Measurements from ENCODE around the gene ARHGAP15. TPM values are rescaled to one million over a fixed set of nuclear protein-coding genes. Genes with fewer than 3 reads are reported as not detected.

Gene ARHGAP15
- total RNA-seq, 3 donors from 2014 or later = 5.3 to 8.2 (median 5.8) TPM

DNA sequence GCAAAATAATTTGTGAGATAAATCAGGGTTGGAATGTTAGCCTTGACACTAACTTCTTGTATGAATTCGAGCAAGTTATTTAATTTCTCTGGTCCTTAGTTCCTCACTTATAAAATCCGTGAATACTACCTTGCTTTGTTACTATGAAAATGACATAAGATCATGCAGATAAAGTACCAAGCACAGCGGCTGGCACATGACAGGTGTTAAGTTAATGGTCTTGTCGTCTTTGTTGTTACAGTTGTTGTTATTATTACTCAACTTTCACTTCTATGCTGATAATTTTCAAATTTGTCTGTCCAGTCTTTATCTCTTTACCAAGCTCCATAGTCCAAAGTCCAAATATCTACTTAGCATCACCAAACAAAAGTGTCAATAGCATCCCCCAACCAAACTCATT is 482.1 kb downstream of the ARHGAP15 start:
- no peak for TF ChIP-seq CTCF (IDR thresholded peaks at IDR 0.05)
- Histone ChIP-seq H3K36me3 (ENCODE audit: low read depth) (no peaks in the 10 kb centered on the region), H3K9me3 (no peaks in the 10 kb centered on the region), H3K4me1 (ENCODE audit: low read depth) (no peaks in the 10 kb centered on the region), H3K4me3 (no peak overlapping the region)
- DNase-seq = no peak
- intact Hi-C loops (cut with DNase I, micrococcal nuclease) = no loop called here
- ATAC-seq = no peak

DNA sequence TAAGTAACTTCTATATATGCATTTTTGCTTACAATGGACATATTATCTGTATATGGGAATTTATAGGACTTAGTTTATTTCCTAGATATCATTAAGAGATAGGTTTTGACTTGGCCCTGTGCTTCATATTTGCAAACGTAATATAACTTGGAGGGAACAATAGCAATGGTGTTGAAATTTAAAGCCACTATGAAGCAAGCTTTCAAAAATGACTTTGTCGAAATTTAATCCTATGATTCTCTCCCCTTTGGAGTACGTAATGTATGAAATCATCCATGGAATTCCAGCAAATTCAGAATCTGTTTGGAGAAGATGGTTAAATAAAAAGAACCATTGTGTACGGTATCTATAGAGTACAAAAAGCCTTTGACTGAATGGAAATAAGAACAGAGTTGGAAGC is 486.3 kb downstream of the ARHGAP15 start:
- intact Hi-C loops (cut with DNase I, micrococcal nuclease) = no loop called here
- no peaks in the 10 kb centered on the region for H3K36me3 ChIP-seq (ENCODE audit: low read depth)

GRCh38 chr2:143616452-143616851 is 487.2 kb downstream of the ARHGAP15 start:
- Histone ChIP-seq H3K36me3 (ENCODE audit: low read depth) (no peaks in the 10 kb centered on the region), H3K4me1 (ENCODE audit: low read depth) (no peaks in the 10 kb centered on the region), H3K9me3 (no peaks in the 10 kb centered on the region), H3K4me3 (no peak overlapping the region)
- no peak for DNase-seq
- ATAC-seq = no peak
- no peak for TF ChIP-seq CTCF (IDR thresholded peaks at IDR 0.05)
- intact Hi-C loops (cut with DNase I, micrococcal nuclease) = no loop called here

More for the DNA sequence above, 486.3 kb downstream of the ARHGAP15 start:
- ATAC-seq (no peak), DNase-seq (no peak)
- no peak for TF ChIP-seq CTCF (IDR thresholded peaks at IDR 0.05)
- no peaks in the 10 kb centered on the region for H3K4me1 ChIP-seq (ENCODE audit: low read depth)
- no peaks in the 10 kb centered on the region for H3K9me3 ChIP-seq
- H3K4me3 ChIP-seq = no peak overlapping the region

DNA sequence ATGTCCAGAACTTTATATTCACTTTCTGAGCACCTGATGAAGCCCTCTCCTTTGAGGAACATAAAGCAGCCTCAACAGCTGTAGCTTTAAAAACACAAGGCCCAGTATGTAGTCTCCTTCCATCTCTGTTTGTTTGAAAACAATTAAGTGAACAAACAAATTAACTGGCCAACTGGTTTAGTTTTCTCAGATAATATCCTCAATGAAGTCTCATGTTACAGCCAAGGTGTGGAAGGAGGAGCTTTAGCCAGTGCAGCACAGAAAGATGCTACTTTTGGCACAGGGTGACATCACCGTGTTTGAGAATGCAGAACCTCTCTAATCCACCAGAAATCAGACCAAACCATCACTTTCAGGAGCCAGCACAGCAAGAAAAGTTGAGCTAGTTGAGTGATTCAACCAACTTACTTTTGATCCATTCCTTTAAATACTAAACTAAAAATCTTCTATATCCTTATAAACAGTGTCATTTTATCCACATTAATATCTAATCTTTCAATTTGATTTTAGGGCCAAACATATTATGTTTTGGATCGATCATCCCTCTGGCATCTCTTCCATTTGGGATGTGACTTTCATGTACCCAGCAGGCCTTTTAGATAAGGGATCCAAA is 488.7 kb downstream of the ARHGAP15 start:
- ATAC-seq (no peak), DNase-seq (no peak)
- H3K36me3 ChIP-seq (ENCODE audit: low read depth) = no peaks in the 10 kb centered on the region
- no peak for TF ChIP-seq CTCF (IDR thresholded peaks at IDR 0.05)
- intact Hi-C loops (cut with DNase I, micrococcal nuclease) = no loop called here
- no peaks in the 10 kb centered on the region for H3K9me3 ChIP-seq
- H3K4me1 ChIP-seq (ENCODE audit: low read depth) = no peaks in the 10 kb centered on the region
- no peak overlapping the region for H3K4me3 ChIP-seq

- Histone ChIP-seq H3K9me3 (no peaks in the 10 kb centered on the region), H3K36me3 (ENCODE audit: low read depth) (no peaks in the 10 kb centered on the region), H3K4me3 (no peak overlapping the region), H3K4me1 (ENCODE audit: low read depth) (no peaks in the 10 kb centered on the region)
- ATAC-seq (no peak), DNase-seq (no peak)
- no peak for TF ChIP-seq CTCF (IDR thresholded peaks at IDR 0.05)
- intact Hi-C loops (cut with DNase I, micrococcal nuclease) = no loop called here
Measured at GRCh38 chr2:143622106-143622505, 492.9 kb downstream of the ARHGAP15 start.
